GM18873 (cell line): Measurements from ENCODE around the gene CHST15.

ENCODE experiments used
- ATAC-seq: cut with Tn5 transposase; IDR thresholded peaks from one replicate; pipeline ENCODE4 v1.9.1; 2021; ENCODE audit warnings: mild to moderate bottlenecking, moderate library complexity, moderate number of reproducible peaks; ENCODE audit not compliant: unreplicated experiment, low FRiP score

The CHST15 gene

GRCh38 chr10:124067825-124068400, 25.5 kb downstream of the CHST15 start:
- ATAC-seq: no peak

- ATAC-seq: no peak
These were observed 26.4 kb downstream of the CHST15 start for GRCh38 chr10:124066781-124067714.

GRCh38 chr10:124066126-124066700, 27.2 kb downstream of the CHST15 start:
- no peak for ATAC-seq

DNA sequence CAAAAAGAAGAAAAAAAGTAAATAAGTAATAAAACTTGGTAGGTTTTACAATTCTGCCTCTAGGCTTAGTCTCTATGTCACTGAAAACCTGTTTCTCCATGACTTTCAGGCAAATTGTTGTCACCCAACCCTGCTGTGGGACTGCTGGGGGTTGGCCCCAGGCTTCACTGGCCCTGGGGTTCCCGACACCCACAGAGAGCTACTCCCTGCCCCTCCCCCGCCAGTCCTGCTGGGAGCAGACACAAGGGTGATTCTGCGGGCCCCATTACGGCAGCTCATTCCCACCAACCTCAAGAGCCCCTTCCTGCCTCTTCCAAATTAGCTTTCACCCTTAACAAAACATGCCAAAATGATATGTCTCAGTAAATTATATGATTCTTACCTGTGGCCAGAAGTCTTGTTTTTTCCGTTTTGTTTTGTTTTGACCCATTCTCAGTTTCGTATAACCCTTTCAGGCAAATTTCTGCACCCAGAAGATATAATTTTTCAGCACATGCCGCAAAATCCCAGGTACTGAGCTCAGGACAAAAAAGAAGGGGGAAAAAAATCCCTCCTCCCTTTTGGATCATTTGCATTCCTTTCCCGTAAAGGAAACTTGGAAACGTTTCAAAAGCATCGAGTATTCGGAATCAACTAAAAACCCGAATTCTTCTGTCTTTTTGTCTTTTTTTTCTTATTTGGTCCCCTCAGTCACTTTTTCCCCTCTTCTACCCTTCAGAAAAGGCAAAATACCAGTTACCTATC, 27.8 kb downstream of the CHST15 start:
- ATAC-seq: no peak

DNA sequence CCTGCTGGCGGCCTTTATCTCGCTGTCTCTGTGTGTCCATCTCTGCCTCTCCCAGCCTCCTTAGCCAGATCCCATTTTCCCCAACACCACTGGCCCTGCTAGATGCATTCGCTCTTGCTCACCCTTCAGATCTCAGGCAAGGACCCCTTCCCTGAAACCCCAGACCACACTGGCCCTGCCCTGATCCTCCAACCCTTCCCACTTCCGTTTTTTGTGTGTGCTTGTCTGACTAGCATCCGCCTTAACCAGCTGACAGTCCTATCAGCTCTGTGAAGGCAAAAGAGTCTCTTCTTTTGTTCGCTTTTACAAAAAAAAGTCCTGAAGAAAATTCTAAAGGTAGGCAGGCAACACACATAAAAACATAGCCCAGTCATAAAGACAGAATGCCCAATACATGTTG, 28.7 kb downstream of the CHST15 start:
- no peak for ATAC-seq

GRCh38 chr10:124063750-124064603, 29.4 kb downstream of the CHST15 start:
- no peak for ATAC-seq

- no peak for ATAC-seq
These were observed 31.0 kb downstream of the CHST15 start for GRCh38 chr10:124062390-124062789.

DNA sequence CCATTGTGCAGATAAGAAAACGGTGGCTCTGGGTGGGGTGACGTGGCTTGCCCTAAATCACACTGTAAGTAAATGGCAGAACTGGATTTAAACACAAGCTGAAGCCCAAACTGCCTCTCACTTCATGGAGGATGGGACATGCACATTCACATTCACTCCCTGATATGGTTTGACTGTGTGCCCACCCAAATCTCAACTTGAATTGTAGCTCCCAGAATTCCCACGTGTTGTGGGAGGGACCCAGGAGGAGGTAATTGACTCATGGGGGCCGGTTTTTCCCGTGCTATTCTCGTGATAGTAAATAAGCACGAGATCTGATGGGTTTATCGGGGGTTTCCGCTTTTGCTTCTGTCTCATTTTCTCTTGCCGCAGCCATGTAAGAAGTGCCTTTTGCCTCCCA, 32.4 kb downstream of the CHST15 start:
- no peak for ATAC-seq

- no peak for ATAC-seq
These were observed 33.2 kb downstream of the CHST15 start for GRCh38 chr10:124060148-124060720.

DNA sequence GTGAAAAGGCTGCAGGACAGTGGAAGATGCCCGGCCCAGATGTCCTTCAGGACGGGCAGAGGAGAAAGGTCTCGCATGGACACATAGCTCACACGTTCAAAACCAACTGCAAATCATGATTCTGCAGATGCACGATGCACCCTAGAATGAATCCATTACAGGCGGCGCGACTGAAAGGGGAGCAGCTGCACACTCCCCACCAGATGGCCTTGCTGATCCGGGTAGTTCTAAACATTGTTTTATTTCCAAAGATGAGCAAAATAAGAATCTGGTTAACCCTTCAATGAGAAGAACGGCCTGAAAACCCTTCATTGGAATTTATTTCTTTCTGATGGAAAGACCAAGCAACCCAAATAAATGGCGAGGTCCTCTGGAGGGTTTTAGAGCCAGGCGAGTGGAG, 33.8 kb downstream of the CHST15 start:
- no peak for ATAC-seq

GRCh38 chr10:124058346-124059003, 34.9 kb downstream of the CHST15 start:
- no peak for ATAC-seq

DNA sequence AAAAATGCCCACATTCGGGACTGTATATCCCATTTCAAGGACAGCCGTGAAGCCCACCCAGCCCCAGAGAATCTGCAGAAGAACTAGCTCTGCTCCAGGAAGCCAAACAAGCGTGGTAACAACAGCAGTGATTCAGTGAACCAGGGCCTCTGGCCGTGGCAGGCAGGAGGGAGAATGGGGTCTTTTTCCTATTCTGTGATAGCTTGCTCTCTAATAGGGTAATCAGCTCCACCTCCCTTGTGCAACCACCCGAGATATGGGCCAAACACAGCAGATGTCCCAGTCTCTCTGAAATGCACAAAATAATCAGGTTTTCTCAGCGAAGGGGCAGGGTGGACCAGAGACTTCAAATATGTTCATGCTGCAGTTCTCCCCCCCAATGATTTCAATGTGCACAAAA, 35.8 kb downstream of the CHST15 start:
- ATAC-seq: no peak

- ATAC-seq: no peak
These were observed 36.9 kb downstream of the CHST15 start for GRCh38 chr10:124056337-124056980.

DNA sequence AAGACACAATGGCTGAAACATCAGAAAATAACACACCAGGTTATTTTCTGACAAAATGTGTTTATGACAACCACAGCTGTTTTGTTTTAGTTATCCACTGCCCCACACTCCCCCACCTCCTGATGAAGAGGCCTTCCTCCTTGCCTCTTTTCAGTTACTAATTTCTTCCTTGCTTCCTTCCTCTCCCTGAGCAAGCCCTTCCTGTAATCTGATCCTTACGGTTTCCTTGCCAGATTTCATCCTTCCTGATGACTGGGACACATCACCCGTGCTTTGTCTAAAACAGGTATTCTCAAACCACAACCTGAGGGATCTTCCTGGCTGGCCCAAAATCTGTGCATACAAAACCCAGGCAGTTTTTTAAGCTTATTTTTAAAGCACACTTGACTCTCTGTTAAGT, 39.4 kb downstream of the CHST15 start:
- ATAC-seq: no peak

DNA sequence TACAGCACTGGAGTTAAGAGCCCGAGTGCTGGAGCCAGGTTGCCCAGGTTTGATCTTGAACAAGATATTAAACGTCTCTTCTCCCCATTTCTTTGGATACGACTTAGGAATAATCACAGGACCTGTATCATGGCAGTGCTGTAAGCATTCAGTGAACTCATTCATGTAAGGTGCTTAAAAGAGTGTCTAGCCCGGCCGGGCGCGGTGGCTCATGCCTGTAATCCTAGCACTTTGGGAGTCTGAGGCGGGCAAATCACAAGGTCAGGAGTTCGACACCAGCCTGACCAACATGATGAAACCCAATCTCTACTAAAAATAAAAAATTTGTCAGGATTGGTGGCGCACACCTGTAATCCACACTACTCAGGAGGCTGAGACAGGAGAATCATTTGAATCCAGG, 40.8 kb downstream of the CHST15 start:
- ATAC-seq: no peak

- no peak for ATAC-seq
These were observed 43.1 kb downstream of the CHST15 start for GRCh38 chr10:124050021-124051015.

DNA sequence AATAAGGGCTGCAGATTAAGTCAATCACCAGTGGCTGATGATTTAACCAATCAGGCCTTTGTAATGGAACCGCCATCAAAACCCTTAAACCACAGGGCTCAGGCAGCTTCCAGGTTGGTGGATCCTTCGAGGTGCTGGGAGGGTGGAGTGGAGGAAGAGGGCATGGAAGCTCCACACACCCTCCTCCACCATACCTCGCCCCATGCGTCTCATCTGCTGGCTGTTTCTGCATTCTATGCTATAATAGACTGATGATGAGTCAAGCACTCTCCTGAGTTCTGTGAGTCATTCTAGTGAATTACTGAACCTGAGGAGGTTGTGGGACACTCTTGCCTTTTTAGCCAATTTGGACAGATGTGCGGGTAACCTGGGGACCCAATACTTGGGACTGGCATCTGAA, 43.9 kb downstream of the CHST15 start:
- ATAC-seq: no peak
